Activated CD4-positive, alpha-beta memory T cell treated with anti-CD3 and anti-CD28 coated beads, Interleukin-2, amount 10 ng/mL, durations not matched to agents 7 days and 5 days (primary cell): ENCODE measurements around the gene CTTN. TPM values are rescaled to one million over a fixed set of nuclear protein-coding genes. Genes with fewer than 3 reads are reported as not detected.
"Not testable (repeated sequence)": the region's sequence is repeated elsewhere in the genome, so short reads cannot be mapped to it uniquely, and the experiment has no call there.

Experiments
- CTCF ChIA-PET: fragments of 350-600 bp; sonication (Branson Sonifier 250); formaldehyde crosslinking; loops from one replicate; lab custom pipeline; 2021; ENCODE audit warnings: antibody characterized with exemption, inconsistent platforms; lab: Charles Lee
- POLR2A ChIA-PET: fragments of 350-600 bp; sonication (Branson Sonifier 250); formaldehyde crosslinking; loops from one replicate; lab custom pipeline; 2021; ENCODE audit warnings: antibody characterized with exemption; lab: Charles Lee
- DNase-seq: peaks from one replicate; pipeline ENCODE4 v3.0.0-alpha.2; 2020
- H3K27ac Mint-ChIP-seq: one replicate; pipeline ENCODE4 v1.8.0; 2021; ENCODE audit warnings: mild to moderate bottlenecking, mixed read lengths
- H3K27me3 Mint-ChIP-seq: one replicate; pipeline ENCODE4 v1.8.0; 2021; ENCODE audit warnings: mixed read lengths
- H3K36me3 Mint-ChIP-seq: one replicate; pipeline ENCODE4 v1.8.0; 2021; ENCODE audit warnings: low read depth, mixed read lengths
- H3K4me1 Mint-ChIP-seq: one replicate; pipeline ENCODE4 v1.8.0; 2021; ENCODE audit warnings: mixed read lengths
- H3K4me3 Mint-ChIP-seq: one replicate; pipeline ENCODE4 v1.8.0; 2021; ENCODE audit warnings: mild to moderate bottlenecking, mixed read lengths
- H3K9me3 Mint-ChIP-seq: one replicate; pipeline ENCODE4 v1.8.0; 2021; ENCODE audit warnings: mixed read lengths
- total RNA-seq, 2 experiments: library from RNA; stranded (reverse); gene quantifications; one replicate each; pipeline ENCODE4 v1.2.3, GENCODE V29; 2021

Gene CTTN
- total RNA-seq, 2 experiments from 2014 or later, result 1.7 to 1.9 TPM

- no peak overlapping the region for H3K4me3 Mint-ChIP-seq
- H3K27me3 Mint-ChIP-seq, result peaks cover 2% of the 10 kb centered on the region
- no peaks in the 10 kb centered on the region for H3K9me3 Mint-ChIP-seq
- POLR2A ChIA-PET, result no interaction called here
- DNase-seq, result no peak
- no peak overlapping the region for H3K27ac Mint-ChIP-seq
- CTCF ChIA-PET, result no interaction called here
- H3K36me3 Mint-ChIP-seq, result no peaks in the 10 kb centered on the region
- H3K4me1 Mint-ChIP-seq, result no peaks in the 10 kb centered on the region
Measured at GRCh38 chr11:70437111-70437784, 38.9 kb downstream of the CTTN start.

DNA sequence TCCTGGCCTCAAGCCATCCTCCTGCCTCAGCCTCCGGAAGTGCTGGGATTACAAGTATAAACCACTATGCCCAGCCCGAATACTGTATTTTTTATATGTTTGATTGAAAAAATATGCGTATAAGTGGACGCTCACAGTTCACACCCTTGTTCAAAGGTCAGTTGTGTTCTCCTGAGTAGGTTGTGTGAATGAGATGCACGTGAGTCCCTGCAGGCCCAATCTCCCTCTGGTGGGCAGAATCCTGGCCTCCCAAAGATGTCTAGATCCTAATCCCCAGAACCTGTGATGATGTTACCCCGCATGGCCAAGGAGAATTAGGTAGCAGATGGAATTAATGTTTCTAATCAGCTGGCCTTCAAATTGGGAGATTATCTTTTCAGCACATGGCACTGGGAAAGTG, 41.9 kb downstream of the CTTN start:
- Mint-ChIP-seq H3K9me3 (no peaks in the 10 kb centered on the region), H3K4me3 (no peak overlapping the region), H3K36me3 (no peaks in the 10 kb centered on the region), H3K4me1 (no peaks in the 10 kb centered on the region), H3K27me3 (peaks cover 2% of the 10 kb centered on the region), H3K27ac (no peak overlapping the region)
- no peak for DNase-seq
- ChIA-PET CTCF (no interaction called here), POLR2A (no interaction called here)

DNA sequence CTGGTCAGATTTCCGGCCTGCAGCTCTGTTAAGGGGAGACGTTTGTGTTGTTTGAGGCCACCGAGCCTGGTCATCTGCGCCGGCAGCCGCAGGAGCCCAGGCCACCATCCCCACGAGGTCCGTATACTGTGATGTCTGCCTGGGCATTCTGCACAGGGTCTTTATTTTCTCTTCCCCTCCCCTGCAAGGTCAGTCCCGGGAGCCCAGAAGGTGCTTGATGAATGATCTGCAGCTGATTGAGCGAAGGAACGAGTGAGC, 45.4 kb downstream of the CTTN start:
- DNase-seq, result no peak
- Mint-ChIP-seq H3K9me3 (peaks cover 8% of the 10 kb centered on the region), H3K27ac (no peak overlapping the region), H3K4me3 (no peak overlapping the region), H3K27me3 (peaks cover 2% of the 10 kb centered on the region), H3K36me3 (peaks cover 4% of the 10 kb centered on the region), H3K4me1 (no peaks in the 10 kb centered on the region)
- POLR2A ChIA-PET, result no interaction called here
- CTCF ChIA-PET, result no interaction called here

GRCh38 chr11:70445091-70445490, 46.8 kb downstream of the CTTN start:
- ChIA-PET CTCF (no interaction called here), POLR2A (no interaction called here)
- Mint-ChIP-seq H3K4me3 (no peak overlapping the region), H3K27ac (no peak overlapping the region), H3K9me3 (peaks cover 22% of the 10 kb centered on the region), H3K4me1 (no peaks in the 10 kb centered on the region), H3K27me3 (peaks cover 6% of the 10 kb centered on the region), H3K36me3 (peaks cover 14% of the 10 kb centered on the region)
- DNase-seq, result no peak

- no peak overlapping the region for H3K27ac Mint-ChIP-seq
- POLR2A ChIA-PET, result no interaction called here
- peaks cover 6% of the 10 kb centered on the region for H3K27me3 Mint-ChIP-seq
- H3K4me1 Mint-ChIP-seq, result no peaks in the 10 kb centered on the region
- CTCF ChIA-PET, result no interaction called here
- H3K4me3 Mint-ChIP-seq, result no peak overlapping the region
- H3K9me3 Mint-ChIP-seq, result peaks cover 27% of the 10 kb centered on the region
- DNase-seq, result no peak
- peaks cover 14% of the 10 kb centered on the region for H3K36me3 Mint-ChIP-seq
Measured at GRCh38 chr11:70445605-70446004, 47.3 kb downstream of the CTTN start.

GRCh38 chr11:70448983-70449567, 50.7 kb downstream of the CTTN start:
- Mint-ChIP-seq H3K27ac (no peak overlapping the region), H3K9me3 (peaks cover 29% of the 10 kb centered on the region), H3K4me3 (no peak overlapping the region), H3K36me3 (peaks cover 14% of the 10 kb centered on the region), H3K27me3 (peaks cover 6% of the 10 kb centered on the region), H3K4me1 (no peaks in the 10 kb centered on the region)
- ChIA-PET POLR2A (no interaction called here), CTCF (no interaction called here)
- no peak for DNase-seq

- ChIA-PET CTCF (no interaction called here), POLR2A (no interaction called here)
- Mint-ChIP-seq H3K4me1 (no peaks in the 10 kb centered on the region), H3K27me3 (peaks cover 9% of the 10 kb centered on the region), H3K4me3 (no peak overlapping the region), H3K36me3 (peaks cover 7% of the 10 kb centered on the region), H3K9me3 (peaks cover 15% of the 10 kb centered on the region), H3K27ac (no peak overlapping the region)
- no peak for DNase-seq
Measured at GRCh38 chr11:70454197-70454767, 56.0 kb downstream of the CTTN start.

DNA sequence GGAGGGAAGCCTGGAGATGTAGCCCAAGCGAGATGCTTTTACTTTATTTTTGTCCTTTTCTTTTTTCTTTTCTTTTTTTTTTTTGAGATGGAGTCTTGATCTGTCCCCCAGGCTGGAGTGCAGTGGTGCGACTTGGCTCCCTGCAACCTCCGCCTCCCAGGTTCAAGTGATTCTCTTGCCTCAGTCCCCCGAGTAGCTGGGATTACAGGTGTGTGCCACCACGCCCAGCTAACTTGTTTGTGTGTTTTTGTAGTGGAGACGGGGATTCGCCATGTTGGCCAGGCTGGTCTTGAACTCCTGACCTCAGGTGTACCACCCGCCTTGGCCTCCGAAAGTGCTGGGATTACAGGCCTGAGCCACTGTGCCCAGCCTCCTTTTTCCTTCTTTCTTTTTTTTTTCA, 56.5 kb downstream of the CTTN start:
- H3K9me3 Mint-ChIP-seq, DNase-seq, CTCF ChIA-PET, H3K36me3 Mint-ChIP-seq, H3K27me3 Mint-ChIP-seq, H3K27ac Mint-ChIP-seq, H3K4me3 Mint-ChIP-seq, POLR2A ChIA-PET, H3K4me1 Mint-ChIP-seq: not testable (repeated sequence)

- no peaks in the 10 kb centered on the region for H3K36me3 Mint-ChIP-seq
- ChIA-PET POLR2A (no interaction called here), CTCF (no interaction called here)
Measured at GRCh38 chr11:70455354-70455753, 57.0 kb downstream of the CTTN start.

GRCh38 chr11:70456921-70457532, 58.7 kb downstream of the CTTN start:
- DNase-seq, result no peak
- H3K9me3 Mint-ChIP-seq, result no peaks in the 10 kb centered on the region
- peaks cover 4% of the 10 kb centered on the region for H3K27me3 Mint-ChIP-seq
- no peaks in the 10 kb centered on the region for H3K4me1 Mint-ChIP-seq
- H3K4me3 Mint-ChIP-seq, result no peak overlapping the region
- CTCF ChIA-PET, result no interaction called here
- POLR2A ChIA-PET, result no interaction called here
- H3K36me3 Mint-ChIP-seq, result no peaks in the 10 kb centered on the region
- no peak overlapping the region for H3K27ac Mint-ChIP-seq

More at GRCh38 chr11:70455354-70455753, 57.0 kb downstream of the CTTN start:
- no peaks in the 10 kb centered on the region for H3K4me1 Mint-ChIP-seq
- peaks cover 4% of the 10 kb centered on the region for H3K9me3 Mint-ChIP-seq
- no peak overlapping the region for H3K27ac Mint-ChIP-seq
- H3K27me3 Mint-ChIP-seq, result peaks cover 4% of the 10 kb centered on the region
- DNase-seq, result no peak
- no peak overlapping the region for H3K4me3 Mint-ChIP-seq

- no peaks in the 10 kb centered on the region for H3K4me1 Mint-ChIP-seq
- ChIA-PET POLR2A (no interaction called here), CTCF (no interaction called here)
- no peaks in the 10 kb centered on the region for H3K9me3 Mint-ChIP-seq
- H3K36me3 Mint-ChIP-seq, result no peaks in the 10 kb centered on the region
- H3K27ac Mint-ChIP-seq, result no peak overlapping the region
- no peak for DNase-seq
- no peak overlapping the region for H3K4me3 Mint-ChIP-seq
- H3K27me3 Mint-ChIP-seq, result peaks cover 4% of the 10 kb centered on the region
Measured at GRCh38 chr11:70458736-70459135, 60.4 kb downstream of the CTTN start.

- Mint-ChIP-seq H3K36me3 (no peaks in the 10 kb centered on the region), H3K4me1 (no peaks in the 10 kb centered on the region), H3K27ac (no peak overlapping the region), H3K9me3 (no peaks in the 10 kb centered on the region), H3K27me3 (peaks cover 4% of the 10 kb centered on the region), H3K4me3 (no peak overlapping the region)
- DNase-seq, result no peak
- ChIA-PET POLR2A (no interaction called here), CTCF (no interaction called here)
Measured at GRCh38 chr11:70460111-70460510, 61.8 kb downstream of the CTTN start.

GRCh38 chr11:70460964-70461363, 62.6 kb downstream of the CTTN start:
- CTCF ChIA-PET, result no interaction called here
- POLR2A ChIA-PET, result no interaction called here

More at GRCh38 chr11:70460964-70461363, 62.6 kb downstream of the CTTN start:
- no peaks in the 10 kb centered on the region for H3K36me3 Mint-ChIP-seq
- H3K27me3 Mint-ChIP-seq, result peaks cover 2% of the 10 kb centered on the region
- H3K4me1 Mint-ChIP-seq, result no peaks in the 10 kb centered on the region
- H3K9me3 Mint-ChIP-seq, result no peaks in the 10 kb centered on the region
- H3K4me3 Mint-ChIP-seq, result no peak overlapping the region
- no peak for DNase-seq
- H3K27ac Mint-ChIP-seq, result no peak overlapping the region
